Nephron (organoid): Measurements from ENCODE around the gene SHCBP1L.
"Not testable (repeated sequence)": the region's sequence is repeated elsewhere in the genome, so short reads cannot be mapped to it uniquely, and the experiment has no call there.

Source experiments
- H3K27ac Mint-ChIP-seq, 3 experiments: 2 replicates each; pipeline ENCODE4 v1.8.0; 2020; ENCODE audit warnings: mixed read lengths in 3 of 3, mild to moderate bottlenecking in 2 of 3, moderate library complexity in 1 of 3
- H3K27me3 Mint-ChIP-seq: 2 replicates; pipeline ENCODE4 v1.8.0; 2021; ENCODE audit warnings: low read depth, mild to moderate bottlenecking, moderate library complexity, mixed read lengths
- H3K36me3 Mint-ChIP-seq: 2 replicates; pipeline ENCODE4 v1.8.0; 2020; ENCODE audit warnings: low read depth, mixed read lengths
- H3K4me1 Mint-ChIP-seq: 2 replicates; pipeline ENCODE4 v1.8.0; 2020; ENCODE audit warnings: mixed read lengths
- H3K4me3 Mint-ChIP-seq, 3 experiments: 2 replicates each; pipeline ENCODE4 v1.8.0; 2020; ENCODE audit warnings: mild to moderate bottlenecking in 3 of 3, mixed read lengths in 3 of 3, moderate library complexity in 2 of 3
- H3K9me3 Mint-ChIP-seq: 2 replicates; pipeline ENCODE4 v1.8.0; 2020; ENCODE audit warnings: mixed read lengths
- TF ChIP-seq, protein P1 (sequence below), 3 experiments: fragments of 200-600 bp; sonication (generic); IDR thresholded peaks; one replicate each; pipeline ENCODE4 v1.5.0; 2021; ENCODE audit warnings: antibody characterized with exemption in 3 of 3; ENCODE audit not compliant: unreplicated experiment in 3 of 3

SHCBP1L gene

GRCh38 chr1:182913401-182913800 is 39.6 kb downstream of the SHCBP1L start:
- H3K27ac Mint-ChIP-seq: no peak overlapping the region
- H3K27me3 Mint-ChIP-seq: no peaks in the 10 kb centered on the region
- peaks cover 11% of the 10 kb centered on the region for H3K9me3 Mint-ChIP-seq
- H3K4me1 Mint-ChIP-seq: no peaks in the 10 kb centered on the region
- TF ChIP-seq, protein P1, sequence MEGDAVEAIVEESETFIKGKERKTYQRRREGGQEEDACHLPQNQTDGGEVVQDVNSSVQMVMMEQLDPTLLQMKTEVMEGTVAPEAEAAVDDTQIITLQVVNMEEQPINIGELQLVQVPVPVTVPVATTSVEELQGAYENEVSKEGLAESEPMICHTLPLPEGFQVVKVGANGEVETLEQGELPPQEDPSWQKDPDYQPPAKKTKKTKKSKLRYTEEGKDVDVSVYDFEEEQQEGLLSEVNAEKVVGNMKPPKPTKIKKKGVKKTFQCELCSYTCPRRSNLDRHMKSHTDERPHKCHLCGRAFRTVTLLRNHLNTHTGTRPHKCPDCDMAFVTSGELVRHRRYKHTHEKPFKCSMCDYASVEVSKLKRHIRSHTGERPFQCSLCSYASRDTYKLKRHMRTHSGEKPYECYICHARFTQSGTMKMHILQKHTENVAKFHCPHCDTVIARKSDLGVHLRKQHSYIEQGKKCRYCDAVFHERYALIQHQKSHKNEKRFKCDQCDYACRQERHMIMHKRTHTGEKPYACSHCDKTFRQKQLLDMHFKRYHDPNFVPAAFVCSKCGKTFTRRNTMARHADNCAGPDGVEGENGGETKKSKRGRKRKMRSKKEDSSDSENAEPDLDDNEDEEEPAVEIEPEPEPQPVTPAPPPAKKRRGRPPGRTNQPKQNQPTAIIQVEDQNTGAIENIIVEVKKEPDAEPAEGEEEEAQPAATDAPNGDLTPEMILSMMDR (IDR thresholded peaks at IDR 0.05; ENCODE audit: unreplicated experiment in 3 of 3): no peak
- no peak overlapping the region for H3K4me3 Mint-ChIP-seq
- H3K36me3 Mint-ChIP-seq: no peaks in the 10 kb centered on the region

DNA sequence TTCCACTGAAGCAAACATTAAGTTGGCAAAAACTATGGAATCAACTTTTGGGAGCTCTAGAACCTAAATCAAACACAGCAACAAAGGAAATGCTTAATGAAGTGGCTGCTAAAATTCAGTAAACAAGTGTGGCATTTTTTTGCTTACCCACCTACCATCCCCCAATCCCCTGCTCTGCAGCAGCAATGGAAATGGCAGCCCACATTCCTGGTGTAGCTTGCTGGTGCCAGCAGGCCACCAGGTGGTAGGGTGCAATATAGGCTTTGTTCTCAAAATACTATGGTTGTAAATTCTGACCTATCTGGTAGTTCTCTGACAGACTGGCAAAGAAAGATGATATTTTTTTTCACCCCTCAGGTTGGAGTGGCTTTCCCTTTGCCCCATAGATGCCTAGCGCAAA is 42.8 kb downstream of the SHCBP1L start:
- TF ChIP-seq, protein P1 (IDR thresholded peaks at IDR 0.05; ENCODE audit: unreplicated experiment in 3 of 3): no peak
- Mint-ChIP-seq H3K9me3 (peaks cover 11% of the 10 kb centered on the region), H3K27ac (no peak overlapping the region), H3K27me3 (no peaks in the 10 kb centered on the region), H3K4me1 (no peaks in the 10 kb centered on the region), H3K36me3 (no peaks in the 10 kb centered on the region), H3K4me3 (no peak overlapping the region)

GRCh38 chr1:182909578-182909977 is 43.4 kb downstream of the SHCBP1L start:
- no peak overlapping the region for H3K4me3 Mint-ChIP-seq

DNA sequence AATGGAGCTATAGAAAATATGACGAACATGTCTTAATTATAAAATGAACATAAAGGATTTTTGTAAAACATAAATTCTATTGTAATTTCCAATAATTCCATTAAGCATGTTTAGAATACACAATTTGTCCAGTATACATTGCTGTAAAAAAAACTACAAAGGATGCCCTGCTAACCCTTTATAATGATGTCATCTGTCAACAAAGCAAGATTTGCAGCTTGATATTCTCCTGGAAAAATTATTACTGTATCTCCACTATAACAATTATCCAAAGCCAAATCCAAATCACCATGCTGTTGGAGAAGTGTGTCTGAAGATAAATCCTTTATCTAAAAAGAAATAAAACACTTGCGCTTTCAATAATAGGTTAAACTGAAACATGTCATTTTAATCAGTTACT is 47.6 kb downstream of the SHCBP1L start:
- H3K36me3 Mint-ChIP-seq: no peaks in the 10 kb centered on the region
- no peak overlapping the region for H3K4me3 Mint-ChIP-seq
- TF ChIP-seq, protein P1 (IDR thresholded peaks at IDR 0.05; ENCODE audit: unreplicated experiment in 3 of 3): no peak
- H3K27me3 Mint-ChIP-seq: no peaks in the 10 kb centered on the region
- no peaks in the 10 kb centered on the region for H3K4me1 Mint-ChIP-seq
- no peaks in the 10 kb centered on the region for H3K9me3 Mint-ChIP-seq
- no peak overlapping the region for H3K27ac Mint-ChIP-seq

More at GRCh38 chr1:182909578-182909977, 43.4 kb downstream of the SHCBP1L start:
- Mint-ChIP-seq H3K4me1 (no peaks in the 10 kb centered on the region), H3K27ac (no peak overlapping the region), H3K9me3 (peaks cover 11% of the 10 kb centered on the region), H3K27me3 (no peaks in the 10 kb centered on the region), H3K36me3 (no peaks in the 10 kb centered on the region)
- TF ChIP-seq, protein P1 (IDR thresholded peaks at IDR 0.05; ENCODE audit: unreplicated experiment in 3 of 3): no peak

- not testable (repeated sequence) for H3K36me3 Mint-ChIP-seq, H3K4me1 Mint-ChIP-seq, H3K27ac Mint-ChIP-seq, H3K9me3 Mint-ChIP-seq, H3K4me3 Mint-ChIP-seq, H3K27me3 Mint-ChIP-seq
Measured at GRCh38 chr1:182901946-182902345, 51.0 kb downstream of the SHCBP1L start.

DNA sequence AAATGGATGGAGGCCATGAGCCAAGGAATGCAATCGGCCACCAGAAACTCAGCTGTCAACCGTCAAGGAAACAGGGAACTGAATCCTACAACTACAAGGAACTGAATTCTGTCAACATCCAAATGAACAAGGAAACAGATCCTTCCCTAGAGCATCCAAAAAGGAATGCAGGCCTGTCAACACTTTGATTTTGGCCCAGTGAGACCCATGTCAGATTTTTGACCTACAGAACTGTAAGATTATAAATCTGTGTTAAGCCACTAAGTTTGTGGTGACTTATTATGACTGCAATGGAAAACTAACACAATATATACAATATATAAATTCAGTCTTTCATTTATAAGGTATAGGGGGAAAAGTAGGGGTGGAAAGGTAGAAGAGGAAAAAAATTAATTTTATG is 55.3 kb downstream of the SHCBP1L start:
- Mint-ChIP-seq H3K27me3 (peaks cover 4% of the 10 kb centered on the region), H3K4me1 (no peaks in the 10 kb centered on the region), H3K4me3 (no peak overlapping the region), H3K36me3 (no peaks in the 10 kb centered on the region), H3K9me3 (peaks cover 14% of the 10 kb centered on the region), H3K27ac (no peak overlapping the region)
- TF ChIP-seq, protein P1 (IDR thresholded peaks at IDR 0.05; ENCODE audit: unreplicated experiment in 3 of 3): no peak
